ENCODE data around the gene SPRR2A. TPM values are rescaled to one million over a fixed set of nuclear protein-coding genes. Genes with fewer than 3 reads are reported as not detected.

Gene SPRR2A
- not detected in 2 replicates for total RNA-seq (2014; rRNA removed; shearing (Covaris generic))
- not detected in 2 replicates for polyA plus RNA-seq (2016; fragmentation: Nextera tagmentation; extraction: Ambion mirVana)

DNA sequence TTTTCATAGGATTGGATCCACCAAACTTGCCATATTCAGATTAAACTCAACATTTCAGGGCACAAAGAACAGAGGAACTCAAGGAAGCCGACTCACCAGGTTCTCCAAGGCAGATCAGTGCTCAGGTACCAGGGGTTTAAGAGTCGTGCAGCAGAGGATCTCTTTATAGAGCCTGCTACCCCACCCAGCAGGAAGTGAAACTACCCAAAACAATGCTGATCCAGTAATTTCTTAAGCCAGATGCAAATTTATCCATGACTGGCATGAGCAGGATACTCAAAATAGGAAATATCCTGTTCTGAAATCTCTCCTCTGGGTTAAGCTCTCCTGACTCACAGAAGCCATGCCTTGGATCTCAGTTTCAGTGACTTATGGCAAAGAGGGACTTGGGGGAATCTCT, at the start of gene SPRR2A:
TSS of gene SPRR2A (minus strand) at position 138 of the 400 bp plus-strand sequence. CDS start 777 bp downstream, outside the sequence.
- H3K79me2 ChIP-seq (ENCODE audit: insufficient read depth) = no peaks in the 10 kb centered on the region
- no peak within 1 kb of the TSS for H3K27ac ChIP-seq
- TF ChIP-seq EZH2 (IDR thresholded peaks at IDR 0.05; ENCODE audit: insufficient read depth, poor library complexity, severe bottlenecking) (no peak), EZH2phosphoT487 (IDR thresholded peaks at IDR 0.05; ENCODE audit: insufficient read depth, low read depth) (no peak)
- H3K36me3 ChIP-seq (ENCODE audit: low read depth) = no peaks in the 10 kb centered on the region
- H3K4me3 ChIP-seq = no peak within 1 kb of the TSS
- no peaks in the 10 kb centered on the region for H3F3A ChIP-seq (ENCODE audit: insufficient read depth)
- no peak for DNase-seq
- H3K9ac ChIP-seq = no peak within 1 kb of the TSS
- H3K4me2 ChIP-seq (ENCODE audit: unreplicated experiment) = no peak within 1 kb of the TSS
- no peaks in the 10 kb centered on the region for H3K9me3 ChIP-seq (ENCODE audit: low read depth)
- in situ Hi-C loops (cut with MboI) = no loop called here
- no peaks in the 10 kb centered on the region for H4K20me1 ChIP-seq (ENCODE audit: insufficient read depth)
- WGBS, 2 experiments (ENCODE audit: low coverage in 1 of 2, low lambda C conversion rate in 2 of 2, missing lambda C conversion rate in 2 of 2) = 8 to 10% methylated on average over 2 of the region's 2 CpGs
- no peaks in the 10 kb centered on the region for H3K4me1 ChIP-seq (ENCODE audit: insufficient read depth)
- no peaks in the 10 kb centered on the region for H3K9me2 ChIP-seq (ENCODE audit: insufficient read depth)
- H3K27me3 ChIP-seq (replicated peaks; ENCODE audit: insufficient read depth) = peaks cover 8% of the 10 kb centered on the region
- no peak within 1 kb of the TSS for H2AFZ ChIP-seq

DNA sequence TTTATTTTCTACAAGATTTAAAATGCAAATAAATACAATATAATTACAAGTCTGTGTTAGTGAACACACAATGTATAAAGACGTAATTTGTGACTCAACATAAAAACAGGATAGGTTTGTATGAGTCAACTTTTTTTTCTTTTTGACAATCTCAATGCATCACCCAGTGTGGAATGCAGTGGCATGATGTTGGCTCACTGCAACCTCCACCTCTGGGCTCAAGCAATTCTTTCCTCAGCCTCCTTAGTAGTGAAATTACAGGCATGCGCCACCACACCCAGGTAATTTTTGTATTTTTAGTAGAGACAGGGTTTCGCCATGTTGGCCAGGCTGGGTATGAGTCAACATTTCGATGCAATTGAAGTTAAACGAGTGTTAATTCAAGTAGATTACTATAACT, 42.9 kb upstream of the SPRR2A start:
- H3K79me2 ChIP-seq (ENCODE audit: insufficient read depth) = no peaks in the 10 kb centered on the region
- no peaks in the 10 kb centered on the region for H3K9me3 ChIP-seq (ENCODE audit: low read depth)
- 0 out of 2 replicates have a peak, but pooled peaks cover 12% of the 10 kb centered on the region for H3K4me1 ChIP-seq (ENCODE audit: insufficient read depth)
- in situ Hi-C loops (cut with MboI) = no loop called here
- H3K9ac ChIP-seq = no peak overlapping the region
- H3K36me3 ChIP-seq (ENCODE audit: low read depth) = no peaks in the 10 kb centered on the region
- H4K20me1 ChIP-seq (ENCODE audit: insufficient read depth) = no peaks in the 10 kb centered on the region
- TF ChIP-seq EZH2phosphoT487 (IDR thresholded peaks at IDR 0.05; ENCODE audit: insufficient read depth, low read depth) (no peak), EZH2 (IDR thresholded peaks at IDR 0.05; ENCODE audit: insufficient read depth, poor library complexity, severe bottlenecking) (no peak)
- no peak overlapping the region for H3K4me2 ChIP-seq (ENCODE audit: unreplicated experiment)
- 27 to 33% methylated on average over 5 of the region's 5 CpGs for WGBS, 2 experiments (ENCODE audit: low coverage in 1 of 2, low lambda C conversion rate in 2 of 2, missing lambda C conversion rate in 2 of 2)
- no peak overlapping the region for H3K27ac ChIP-seq
- no peak overlapping the region for H2AFZ ChIP-seq
- peak; percentile 73 for DNase-seq
- no peak overlapping the region for H3K4me3 ChIP-seq
- no peaks in the 10 kb centered on the region; the same call in 1 of the 2 replicates for H3K27me3 ChIP-seq (replicated peaks; ENCODE audit: insufficient read depth)
- H3F3A ChIP-seq (ENCODE audit: insufficient read depth) = no peaks in the 10 kb centered on the region
- H3K9me2 ChIP-seq (ENCODE audit: insufficient read depth) = no peaks in the 10 kb centered on the region

DNA sequence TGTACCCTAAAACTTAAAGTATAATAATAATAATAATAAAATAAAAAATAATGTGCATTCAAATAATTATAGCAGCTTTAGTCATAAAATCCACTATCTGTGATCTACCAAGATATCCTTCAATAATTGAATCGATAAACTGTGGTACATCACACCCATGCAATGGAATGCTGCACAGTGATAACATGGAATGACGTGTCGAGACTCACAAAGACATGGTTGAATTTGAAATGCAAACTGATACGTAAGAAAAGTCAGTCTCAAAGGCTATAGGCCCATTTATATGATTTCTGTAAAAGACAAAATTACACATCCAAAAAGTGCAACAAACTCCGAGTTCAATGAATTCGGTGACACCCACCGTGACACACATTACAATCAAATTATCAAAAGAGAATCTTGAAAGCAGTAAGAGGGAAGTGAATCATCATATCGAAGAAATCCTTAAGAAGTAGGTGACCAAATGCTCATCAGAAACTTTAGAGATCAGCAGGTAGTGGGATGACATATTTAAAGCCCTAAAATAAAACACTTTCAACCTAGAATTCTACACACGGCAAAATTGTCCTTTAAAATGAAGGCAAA, 42.2 kb upstream of the SPRR2A start:
- WGBS, 2 experiments (ENCODE audit: low coverage in 1 of 2, low lambda C conversion rate in 2 of 2, missing lambda C conversion rate in 2 of 2) = 28 to 39% methylated on average over 9 of the region's 9 CpGs
- Histone ChIP-seq H3K27ac (no peak overlapping the region), H3K4me2 (ENCODE audit: unreplicated experiment) (no peak overlapping the region), H3K9me3 (ENCODE audit: low read depth) (no peaks in the 10 kb centered on the region), H4K20me1 (ENCODE audit: insufficient read depth) (no peaks in the 10 kb centered on the region), H3K9me2 (ENCODE audit: insufficient read depth) (no peaks in the 10 kb centered on the region), H3K9ac (no peak overlapping the region), H3K4me1 (ENCODE audit: insufficient read depth) (0 out of 2 replicates have a peak, but pooled peaks cover 12% of the 10 kb centered on the region), H3F3A (ENCODE audit: insufficient read depth) (no peaks in the 10 kb centered on the region), H3K27me3 (replicated peaks; ENCODE audit: insufficient read depth) (no peaks in the 10 kb centered on the region; the same call in 1 of the 2 replicates), H2AFZ (no peak overlapping the region), H3K36me3 (ENCODE audit: low read depth) (no peaks in the 10 kb centered on the region), H3K79me2 (ENCODE audit: insufficient read depth) (no peaks in the 10 kb centered on the region), H3K4me3 (no peak overlapping the region)
- DNase-seq = no peak
- in situ Hi-C loops (cut with MboI) = no loop called here
- no peak for TF ChIP-seq EZH2 (IDR thresholded peaks at IDR 0.05; ENCODE audit: insufficient read depth, poor library complexity, severe bottlenecking)
- no peak for TF ChIP-seq EZH2phosphoT487 (IDR thresholded peaks at IDR 0.05; ENCODE audit: insufficient read depth, low read depth)

DNA sequence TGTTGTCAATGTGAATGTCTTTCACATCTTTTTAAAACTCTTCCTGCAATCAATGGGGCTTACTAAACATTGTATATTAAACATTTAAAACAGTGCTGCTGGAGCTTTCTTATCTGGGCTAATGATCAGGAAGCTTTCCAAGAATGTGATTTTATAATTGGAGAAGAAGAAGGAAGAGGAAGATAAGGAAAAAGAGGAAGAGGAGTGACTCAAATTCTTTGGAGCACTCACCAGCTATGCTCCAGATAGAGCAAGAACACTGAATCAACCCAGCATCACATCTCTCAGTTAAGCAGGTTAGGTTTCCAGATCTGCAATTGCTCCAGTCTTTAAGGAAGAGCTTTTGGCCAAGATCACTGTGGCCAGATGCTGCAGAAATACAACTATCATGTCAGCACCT, 38.5 kb upstream of the SPRR2A start:
- Histone ChIP-seq H3K4me1 (ENCODE audit: insufficient read depth) (0 out of 2 replicates have a peak, but pooled peaks cover 12% of the 10 kb centered on the region), H4K20me1 (ENCODE audit: insufficient read depth) (no peaks in the 10 kb centered on the region), H2AFZ (no peak overlapping the region), H3K27me3 (replicated peaks; ENCODE audit: insufficient read depth) (no peaks in the 10 kb centered on the region), H3K4me3 (no peak overlapping the region), H3K27ac (no peak overlapping the region), H3K36me3 (ENCODE audit: low read depth) (no peaks in the 10 kb centered on the region), H3K9me2 (ENCODE audit: insufficient read depth) (no peaks in the 10 kb centered on the region), H3K9me3 (ENCODE audit: low read depth) (no peaks in the 10 kb centered on the region), H3K79me2 (ENCODE audit: insufficient read depth) (no peaks in the 10 kb centered on the region), H3K4me2 (ENCODE audit: unreplicated experiment) (no peak overlapping the region), H3F3A (ENCODE audit: insufficient read depth) (no peaks in the 10 kb centered on the region), H3K9ac (no peak overlapping the region)
- in situ Hi-C loops (cut with MboI) = no loop called here
- TF ChIP-seq EZH2phosphoT487 (IDR thresholded peaks at IDR 0.05; ENCODE audit: insufficient read depth, low read depth) = no peak
- no peak for TF ChIP-seq EZH2 (IDR thresholded peaks at IDR 0.05; ENCODE audit: insufficient read depth, poor library complexity, severe bottlenecking)
- no peak for DNase-seq

DNA sequence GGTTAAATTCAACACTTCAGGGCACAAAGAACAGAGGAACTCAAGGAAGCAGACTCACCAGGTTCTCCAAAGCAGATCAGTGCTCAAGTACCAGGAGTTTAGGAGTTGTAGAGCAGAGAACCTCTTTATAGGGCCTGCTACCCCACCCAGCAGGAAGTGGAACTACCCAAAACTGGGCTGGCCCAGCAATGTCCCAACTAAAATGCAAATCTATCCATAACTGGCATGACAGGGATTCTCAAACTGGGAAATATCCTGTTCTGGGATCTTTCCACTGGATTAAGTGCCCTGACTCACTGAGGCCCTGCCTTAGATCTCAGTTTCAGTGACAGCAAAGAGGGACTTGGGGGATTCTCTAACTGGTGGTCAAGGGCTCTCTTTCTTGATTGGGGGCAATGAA, 37.1 kb upstream of the SPRR2A start, which contains the start of gene SPRR2E:
TSS of gene SPRR2E (minus strand) at position 101 of the 400 bp plus-strand sequence. CDS start 775 bp downstream, outside the sequence.
- no peaks in the 10 kb centered on the region for H3K9me3 ChIP-seq (ENCODE audit: low read depth)
- H2AFZ ChIP-seq = no peak within 1 kb of the TSS
- in situ Hi-C loops (cut with MboI) = no loop called here
- no peaks in the 10 kb centered on the region for H4K20me1 ChIP-seq (ENCODE audit: insufficient read depth)
- H3K27ac ChIP-seq = no peak within 1 kb of the TSS
- H3K4me2 ChIP-seq (ENCODE audit: unreplicated experiment) = no peak within 1 kb of the TSS
- H3K9me2 ChIP-seq (ENCODE audit: insufficient read depth) = no peaks in the 10 kb centered on the region
- no peaks in the 10 kb centered on the region for H3K79me2 ChIP-seq (ENCODE audit: insufficient read depth)
- no peaks in the 10 kb centered on the region for H3F3A ChIP-seq (ENCODE audit: insufficient read depth)
- no peaks in the 10 kb centered on the region for H3K4me1 ChIP-seq (ENCODE audit: insufficient read depth)
- no peaks in the 10 kb centered on the region for H3K27me3 ChIP-seq (replicated peaks; ENCODE audit: insufficient read depth)
- no peak for DNase-seq
- no peaks in the 10 kb centered on the region for H3K36me3 ChIP-seq (ENCODE audit: low read depth)
- TF ChIP-seq EZH2phosphoT487 (IDR thresholded peaks at IDR 0.05; ENCODE audit: insufficient read depth, low read depth) = no peak
- TF ChIP-seq EZH2 (IDR thresholded peaks at IDR 0.05; ENCODE audit: insufficient read depth, poor library complexity, severe bottlenecking) = no peak
- no peak within 1 kb of the TSS for H3K4me3 ChIP-seq
- no peak within 1 kb of the TSS for H3K9ac ChIP-seq
